Mucosa of descending colon (tissue), 3 donors: Measurements from ENCODE around the gene DNAH7. TPM values are rescaled to one million over a fixed set of nuclear protein-coding genes. Genes with fewer than 3 reads are reported as not detected.

Experiments used
- ATAC-seq: fragments of 200-7000 bp; cut with Tn5 transposase; one replicate; pipeline ENCODE4 v1.9.1; 2020; ENCODE audit warnings: mild to moderate bottlenecking, moderate library complexity
- DNase-seq, 3 donors: peaks; one replicate each; pipeline ENCODE4 v3.0.0-alpha.2; 2020
- H3K36me3 ChIP-seq: fragments of 200-600 bp; one replicate; pipeline ENCODE4 v1.8.0; 2021; ENCODE audit warnings: low read depth, mild to moderate bottlenecking
- H3K4me1 ChIP-seq: fragments of 200-600 bp; one replicate; pipeline ENCODE4 v1.8.0; 2021; ENCODE audit warnings: low read depth, mild to moderate bottlenecking
- H3K4me3 ChIP-seq: fragments of 200-600 bp; one replicate; pipeline ENCODE4 v1.8.0; 2021; ENCODE audit warnings: mild to moderate bottlenecking
- H3K9me3 ChIP-seq: fragments of 200-600 bp; one replicate; pipeline ENCODE4 v1.8.0; 2021; ENCODE audit warnings: mild to moderate bottlenecking
- intact Hi-C, 2 donors: fragments of 100-400 bp; cut with DNase I in 1 of 2; cut with micrococcal nuclease in 1 of 2; formaldehyde crosslinking; loops; one replicate each; pipeline versions ENCODE4 v1.11.0 to v1.11.1; 2022; cut with DNase I, micrococcal nuclease
- total RNA-seq, 3 donors: library from RNA; stranded (reverse); fragmentation: NEBNext Ultra II Directional in 2 of 3; extraction: Animal tissue kit (Norgen Biotek cat#: 25700) in 2 of 3; gene quantifications; one replicate each; pipeline versions ENCODE4 v1.2.1 to v1.2.4, GENCODE V29; 2021 to 2023
- TF ChIP-seq, protein P1 (sequence below): fragments of 200-600 bp; IDR thresholded peaks from one replicate; pipeline ENCODE4 v1.8.0; 2022; ENCODE audit warnings: antibody characterized with exemption, mild to moderate bottlenecking
- donor health status: DM: no; HTN: no; CAD: no; lungs with moderate emphysema.
- donor health status: DM: no; HTN: no; CAD: no.
- donor health status: DM: no; HTN: yes; CAD: no.

Gene DNAH7
- total RNA-seq, 3 donors from 2014 or later: 3.0 to 9.3 (median 5.5) TPM

DNA sequence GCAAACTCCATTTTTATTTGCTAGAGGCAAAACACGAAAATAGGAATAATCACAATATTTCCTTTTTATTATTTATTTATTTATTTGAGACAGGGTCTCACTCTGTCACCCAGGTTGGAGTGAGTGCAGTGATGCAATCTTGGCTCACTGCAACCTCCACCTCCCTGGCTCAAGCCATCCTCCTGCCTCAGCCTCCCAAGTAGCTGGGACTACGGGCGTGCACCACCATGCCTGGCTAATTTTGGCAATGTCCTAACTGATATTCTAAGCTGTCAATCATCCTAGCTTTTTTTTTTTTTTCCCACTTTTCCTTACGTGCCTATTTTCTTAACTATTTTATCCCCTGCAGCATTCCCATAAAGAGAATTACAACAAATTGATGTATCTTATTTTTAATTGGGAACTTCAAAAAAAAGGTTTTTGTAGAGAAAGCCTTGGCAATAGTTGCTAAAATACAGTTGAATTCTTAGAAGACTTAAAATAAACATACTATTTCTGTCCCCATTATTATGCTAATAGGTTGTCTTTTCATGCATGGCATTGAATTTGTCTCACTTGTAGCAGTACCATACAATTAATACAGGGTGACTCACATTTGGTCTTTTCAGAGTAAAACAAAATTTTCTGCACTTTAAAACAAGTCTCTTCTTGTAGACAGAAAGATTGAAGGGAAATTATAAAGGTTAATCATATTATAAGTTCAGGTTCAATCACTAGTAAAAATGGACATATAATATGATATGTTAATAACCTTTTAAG lies 258.1 kb downstream of the DNAH7 start:
- Histone ChIP-seq H3K36me3 (no peaks in the 10 kb centered on the region), H3K4me3 (no peak overlapping the region), H3K4me1 (no peaks in the 10 kb centered on the region), H3K9me3 (no peaks in the 10 kb centered on the region)
- no peak for ATAC-seq
- no peak for DNase-seq
- TF ChIP-seq, protein P1, sequence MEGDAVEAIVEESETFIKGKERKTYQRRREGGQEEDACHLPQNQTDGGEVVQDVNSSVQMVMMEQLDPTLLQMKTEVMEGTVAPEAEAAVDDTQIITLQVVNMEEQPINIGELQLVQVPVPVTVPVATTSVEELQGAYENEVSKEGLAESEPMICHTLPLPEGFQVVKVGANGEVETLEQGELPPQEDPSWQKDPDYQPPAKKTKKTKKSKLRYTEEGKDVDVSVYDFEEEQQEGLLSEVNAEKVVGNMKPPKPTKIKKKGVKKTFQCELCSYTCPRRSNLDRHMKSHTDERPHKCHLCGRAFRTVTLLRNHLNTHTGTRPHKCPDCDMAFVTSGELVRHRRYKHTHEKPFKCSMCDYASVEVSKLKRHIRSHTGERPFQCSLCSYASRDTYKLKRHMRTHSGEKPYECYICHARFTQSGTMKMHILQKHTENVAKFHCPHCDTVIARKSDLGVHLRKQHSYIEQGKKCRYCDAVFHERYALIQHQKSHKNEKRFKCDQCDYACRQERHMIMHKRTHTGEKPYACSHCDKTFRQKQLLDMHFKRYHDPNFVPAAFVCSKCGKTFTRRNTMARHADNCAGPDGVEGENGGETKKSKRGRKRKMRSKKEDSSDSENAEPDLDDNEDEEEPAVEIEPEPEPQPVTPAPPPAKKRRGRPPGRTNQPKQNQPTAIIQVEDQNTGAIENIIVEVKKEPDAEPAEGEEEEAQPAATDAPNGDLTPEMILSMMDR: no peak
- intact Hi-C loops: no loop called here

DNA sequence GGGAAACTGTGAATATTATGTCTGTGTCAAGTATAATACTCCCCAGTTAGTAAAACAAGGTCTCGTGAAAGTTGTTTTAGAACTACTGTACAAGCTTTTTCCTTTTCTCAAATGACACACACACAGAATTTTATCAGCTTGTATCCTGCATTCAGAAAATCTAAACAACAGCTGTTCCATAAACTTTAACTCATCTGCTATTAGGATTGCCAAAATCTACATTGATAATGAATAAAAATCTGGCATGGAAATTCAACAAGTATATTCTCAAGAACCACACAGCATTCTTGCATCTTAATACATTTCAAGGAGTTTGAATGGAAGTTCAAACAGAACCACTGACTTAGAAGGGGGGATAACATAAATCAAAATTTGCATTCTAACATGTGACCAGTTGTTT lies 260.4 kb downstream of the DNAH7 start:
- no peak for ATAC-seq
- intact Hi-C loops: no loop called here
- TF ChIP-seq, protein P1: no peak

DNA sequence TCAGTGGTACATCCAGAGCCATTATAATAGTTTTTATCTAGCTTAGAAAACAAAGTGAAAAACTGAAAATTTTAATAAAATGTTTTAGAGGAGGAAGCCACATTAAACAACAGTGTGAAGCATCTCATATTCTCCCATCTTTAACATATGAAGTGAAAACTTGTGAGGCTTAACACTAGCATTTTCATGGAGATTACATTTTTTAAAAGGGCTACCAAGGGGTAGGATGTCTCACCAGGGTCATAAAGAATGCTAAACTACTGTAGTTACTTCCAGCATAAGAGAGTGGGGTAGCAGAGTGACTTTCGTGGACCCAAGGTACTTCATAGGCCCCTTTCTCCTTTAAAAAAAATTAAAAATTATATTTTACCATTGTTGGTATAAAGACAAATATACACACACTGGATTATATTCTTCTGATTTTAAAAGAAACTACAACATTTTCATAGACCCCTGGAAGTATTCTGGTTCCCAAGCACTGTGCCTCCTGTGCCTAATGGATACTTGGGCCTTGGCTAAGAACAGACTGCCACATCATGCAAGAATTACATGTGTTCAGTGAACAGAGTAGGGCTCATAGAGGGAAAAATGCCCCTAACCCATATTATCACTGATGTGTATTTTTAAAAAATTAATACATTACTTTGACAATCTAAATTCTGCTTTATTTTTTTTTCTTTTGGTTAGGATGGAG lies 263.2 kb downstream of the DNAH7 start:
- intact Hi-C loops: no loop called here
- TF ChIP-seq, protein P1: no peak
- Histone ChIP-seq H3K4me1 (no peaks in the 10 kb centered on the region), H3K4me3 (no peak overlapping the region), H3K9me3 (no peaks in the 10 kb centered on the region), H3K36me3 (no peaks in the 10 kb centered on the region)
- DNase-seq (no peak), ATAC-seq (no peak)

More for the DNA sequence above, 260.4 kb downstream of the DNAH7 start:
- H3K4me1 ChIP-seq: no peaks in the 10 kb centered on the region
- no peak for DNase-seq
- H3K9me3 ChIP-seq: no peaks in the 10 kb centered on the region
- H3K4me3 ChIP-seq: no peak overlapping the region
- H3K36me3 ChIP-seq: no peaks in the 10 kb centered on the region

DNA sequence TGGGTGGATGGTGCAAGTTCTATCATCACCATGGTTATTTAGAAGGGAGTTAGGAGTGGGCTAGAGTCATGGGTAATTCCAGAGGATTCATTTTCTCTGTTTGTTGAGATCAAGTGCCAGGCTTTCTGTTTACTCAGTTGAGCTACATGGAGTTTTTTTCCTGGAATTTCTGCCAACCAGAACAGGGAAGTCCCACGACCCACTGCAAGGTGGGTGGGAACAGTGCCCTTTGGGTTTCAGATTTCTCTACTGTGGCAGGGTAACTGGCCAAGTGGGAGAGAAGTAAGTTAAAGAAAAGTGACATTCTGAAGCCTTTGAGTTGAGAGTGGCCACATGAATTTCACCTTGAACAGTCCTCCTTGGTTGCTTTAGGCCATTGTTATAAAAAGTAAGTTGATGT lies 272.8 kb downstream of the DNAH7 start:
- TF ChIP-seq, protein P1: no peak
- H3K4me3 ChIP-seq: no peak overlapping the region
- ATAC-seq: no peak
- DNase-seq: no peak
- H3K9me3 ChIP-seq: no peaks in the 10 kb centered on the region
- no peaks in the 10 kb centered on the region for H3K4me1 ChIP-seq
- intact Hi-C loops: no loop called here
- no peaks in the 10 kb centered on the region for H3K36me3 ChIP-seq

DNA sequence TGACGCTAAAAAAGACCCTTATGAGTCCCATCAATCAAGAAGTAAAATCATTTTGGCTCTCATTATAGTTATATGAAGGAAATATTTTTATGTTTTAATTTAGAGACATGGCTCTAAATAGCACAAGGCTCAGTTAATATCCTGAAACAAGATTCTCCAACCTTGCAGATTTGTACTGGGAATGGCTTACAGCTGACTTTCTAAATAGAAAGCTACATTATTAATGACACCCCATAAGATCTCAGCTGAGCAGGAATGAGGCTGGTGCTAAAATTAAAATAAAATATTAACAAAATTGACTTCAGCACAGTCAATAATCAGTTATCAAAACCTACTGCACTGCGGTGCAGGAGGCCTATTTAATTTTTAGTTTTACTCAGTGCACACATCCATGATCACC lies 274.8 kb downstream of the DNAH7 start:
- H3K4me3 ChIP-seq: no peak overlapping the region
- H3K36me3 ChIP-seq: no peaks in the 10 kb centered on the region
- intact Hi-C loops: no loop called here
- ATAC-seq (no peak), DNase-seq (no peak)
- TF ChIP-seq, protein P1: no peak
- H3K9me3 ChIP-seq: no peaks in the 10 kb centered on the region
- H3K4me1 ChIP-seq: no peaks in the 10 kb centered on the region
